Right renal cortex interstitium (tissue), 3 donors: ENCODE results near the gene GLS. TPM values are rescaled to one million over a fixed set of nuclear protein-coding genes. Genes with fewer than 3 reads are reported as not detected.
"Not testable (repeated sequence)": the region's sequence is repeated elsewhere in the genome, so short reads cannot be mapped to it uniquely, and the experiment has no call there.

ENCODE experiments used
- DNase-seq, 3 donors: peaks; one replicate each; pipeline ENCODE4 v3.0.0-alpha.2; 2013; ENCODE audit warnings: low read depth in 3 of 3, low spot score in 2 of 3
- polyA plus RNA-seq, 3 donors: library from polyadenylated mRNA; unstranded; fragments of 120-200 nt; gene quantifications; one replicate each; pipeline ENCODE4 v1.2.1, GENCODE V29; 2013; ENCODE audit not compliant: insufficient read length in 3 of 3

Gene GLS
- polyA plus RNA-seq, 3 donors, result 259 to 301 (median 293) TPM

- DNase-seq, result no peak
Observed at GRCh38 chr2:190854726-190855125, 25.9 kb upstream of the GLS start.

GRCh38 chr2:190855245-190855644, 25.4 kb upstream of the GLS start:
- DNase-seq, result no peak

- DNase-seq, result no peak
Observed at GRCh38 chr2:190856985-190857384, 23.6 kb upstream of the GLS start.

GRCh38 chr2:190858817-190859216, 21.8 kb upstream of the GLS start:
- no peak for DNase-seq

GRCh38 chr2:190859347-190860297, 21.0 kb upstream of the GLS start:
- no peak for DNase-seq

- no peak for DNase-seq
Observed at GRCh38 chr2:190860985-190861680, 19.5 kb upstream of the GLS start.

GRCh38 chr2:190862128-190862527, 18.5 kb upstream of the GLS start:
- not testable (repeated sequence) for DNase-seq

- no peak for DNase-seq
Observed at GRCh38 chr2:190862571-190862991, 18.0 kb upstream of the GLS start.

GRCh38 chr2:190863946-190864345, 16.7 kb upstream of the GLS start:
- no peak for DNase-seq

- no peak for DNase-seq
Observed at GRCh38 chr2:190864375-190864774, 16.2 kb upstream of the GLS start.

- no peak for DNase-seq
Observed at GRCh38 chr2:190867212-190867611, 13.4 kb upstream of the GLS start.

GRCh38 chr2:190867832-190868231, 12.8 kb upstream of the GLS start:
- no peak for DNase-seq

GRCh38 chr2:190869721-190870120, 10.9 kb upstream of the GLS start:
- no peak for DNase-seq

- DNase-seq, result not testable (repeated sequence)
Observed at GRCh38 chr2:190873451-190873850, 7.2 kb upstream of the GLS start.

GRCh38 chr2:190875891-190876290, 4.7 kb upstream of the GLS start:
- DNase-seq, result no peak

- DNase-seq, result no peak
Observed at GRCh38 chr2:190876631-190877030, 4.0 kb upstream of the GLS start.

GRCh38 chr2:190877436-190877835, 3.2 kb upstream of the GLS start:
- no peak for DNase-seq

- DNase-seq, result no peak
Observed at GRCh38 chr2:190879474-190880377, 895 bp upstream of the GLS start.

- DNase-seq, result no peak
Observed at GRCh38 chr2:190881084-190881597, 520 bp downstream of the GLS start.

- peak; percentile 44 to 62 (median 48) for DNase-seq
Observed at GRCh38 chr2:190881598-190882410, 1.2 kb downstream of the GLS start.
